Panc1 (cell line): ENCODE measurements around the gene MSI2. TPM values are rescaled to one million over a fixed set of nuclear protein-coding genes. Genes with fewer than 3 reads are reported as not detected.

Experiments used
- ATAC-seq: fragments of 200-7000 bp; cut with Tn5 transposase; 2 replicates; pipeline ENCODE4 v1.9.1; 2020; ENCODE audit warnings: mild to moderate bottlenecking, moderate library complexity
- BruUV-seq: library from RNA; stranded (reverse); fragments of 400-500 nt; replicated peaks from 2 replicates; lab custom pipeline; 2021; lab: Mats Ljungman, UMichigan
- CTCF ChIA-PET: fragments of 300-600 bp; sonication (Branson Sonifier 250); formaldehyde crosslinking; loops from one replicate; lab custom pipeline; 2022; ENCODE audit warnings: antibody characterized with exemption; lab: Charles Lee
- POLR2A ChIA-PET: fragments of 300-600 bp; sonication (Branson Sonifier 250); formaldehyde crosslinking; loops from one replicate; lab custom pipeline; 2022; ENCODE audit warnings: antibody characterized with exemption; lab: Charles Lee
- DNase-seq: peaks from one replicate; pipeline ENCODE4 v3.0.0-alpha.2; 2010; ENCODE audit warnings: low read depth, low spot score
- H3K27ac ChIP-seq: 2 replicates; pipeline ENCODE4 v1.5.1; 2011; ENCODE audit warnings: mild to moderate bottlenecking, low read length, inconsistent platforms
- H3K27me3 ChIP-seq: fragments of 200-500 bp; sonication (Bioruptor generic); 2 replicates; pipeline ENCODE4 v1.6.0; 2014; ENCODE audit warnings: low read length, inconsistent platforms; ENCODE audit not compliant: control insufficient read depth, insufficient read depth
- H3K36me3 ChIP-seq: fragments of 200-500 bp; sonication (Bioruptor generic); 2 replicates; pipeline ENCODE4 v1.5.1; 2014; ENCODE audit warnings: inconsistent platforms, mild to moderate bottlenecking, low read length, moderate library complexity; ENCODE audit not compliant: control insufficient read depth, insufficient read depth
- H3K4me1 ChIP-seq: 2 replicates; pipeline ENCODE4 v1.5.1; 2011; ENCODE audit warnings: inconsistent platforms, mild to moderate bottlenecking, low read length, moderate library complexity; ENCODE audit not compliant: control insufficient read depth, insufficient read depth
- H3K4me3 ChIP-seq, 2 experiments: 2 replicates each; pipeline ENCODE4 v1.5.1; 2011 to 2012; ENCODE audit warnings: low read depth in 2 of 2, low read length in 2 of 2, mild to moderate bottlenecking in 2 of 2, inconsistent platforms in 1 of 2, moderate library complexity in 1 of 2
- H3K9me3 ChIP-seq: fragments of 200-500 bp; sonication (Bioruptor generic); 2 replicates; pipeline ENCODE4 v1.5.1; 2014; ENCODE audit warnings: low read depth, mild to moderate bottlenecking, inconsistent platforms, low read length, moderate library complexity; ENCODE audit not compliant: control insufficient read depth, insufficient read depth
- CTCF ChIP-seq: fragments of 450-650 bp; IDR thresholded peaks from 2 replicates; pipeline ENCODE4 v1.5.1; 2017; ENCODE audit warnings: mild to moderate bottlenecking
- POLR2AphosphoS5 ChIP-seq: IDR thresholded peaks from 2 replicates; pipeline ENCODE4 v1.6.1; 2012; ENCODE audit warnings: mild to moderate bottlenecking, low read depth, low read length, moderate library complexity
- REST ChIP-seq, 2 experiments: IDR thresholded peaks; 2 replicates each; pipeline ENCODE4 v1.6.1; 2011 to 2012; ENCODE audit warnings: low read depth in 2 of 2, control low read depth in 1 of 2, low read length in 1 of 2, mild to moderate bottlenecking in 1 of 2, moderate library complexity in 1 of 2; ENCODE audit not compliant: insufficient read depth in 1 of 2
- SIN3A ChIP-seq: IDR thresholded peaks from 2 replicates; pipeline ENCODE4 v1.6.1; 2012; ENCODE audit warnings: low read depth, mild to moderate bottlenecking, low read length, moderate library complexity, borderline replicate concordance; ENCODE audit not compliant: insufficient read depth
- TCF7L2 ChIP-seq: IDR thresholded peaks from 2 replicates; pipeline ENCODE4 v1.6.1; 2011; ENCODE audit warnings: mild to moderate bottlenecking, low read depth, low read length, inconsistent platforms
- in situ Hi-C: cut with HindIII; loops from 2 replicates; pipeline ENCODE4 v1.10.0; 2016; ENCODE audit warnings: low sequenced_read_pairs, low pct_unique_long_range_greater_than_20kb
- intact Hi-C: fragments of 100-400 bp; cut with micrococcal nuclease; formaldehyde crosslinking; loops from one replicate; pipeline ENCODE4 v1.10.0; 2022; ENCODE audit not compliant: unreplicated experiment
- total RNA-seq: library from RNA; stranded (reverse); gene quantifications from one replicate; pipeline ENCODE4 v1.2.1, GENCODE V29; 2021; ENCODE audit not compliant: unreplicated experiment

MSI2 gene
- total RNA-seq, 1 experiment from 2014 or later, result 38.5 TPM

GRCh38 chr17:57624386-57624785, 368.1 kb downstream of the MSI2 start:
- Histone ChIP-seq H3K4me1 (no peaks in the 10 kb centered on the region), H3K36me3 (no peaks in the 10 kb centered on the region), H3K9me3 (no peaks in the 10 kb centered on the region), H3K4me3 (no peak overlapping the region), H3K27ac (no peak overlapping the region), H3K27me3 (no peaks in the 10 kb centered on the region)
- intact Hi-C loops (no loop called here), in situ Hi-C loops (no loop called here)
- ChIA-PET POLR2A (no interaction called here), CTCF (no interaction called here)
- ATAC-seq, result no peak
- TF ChIP-seq CTCF (no peak), TCF7L2 (no peak), POLR2AphosphoS5 (no peak), SIN3A (no peak), REST (IDR thresholded peaks at IDR 0.05; ENCODE audit: insufficient read depth in 1 of 2, low read depth in 2 of 2, low read length in 1 of 2) (no peak)
- BruUV-seq, result no TSS peak
- DNase-seq, result no peak

- no peaks in the 10 kb centered on the region for H3K27me3 ChIP-seq
- TF ChIP-seq TCF7L2 (no peak), SIN3A (no peak), CTCF (no peak), POLR2AphosphoS5 (no peak), REST (IDR thresholded peaks at IDR 0.05; ENCODE audit: insufficient read depth in 1 of 2, low read depth in 2 of 2, low read length in 1 of 2) (no peak)
- H3K4me1 ChIP-seq, result no peaks in the 10 kb centered on the region
- in situ Hi-C loops (no loop called here), intact Hi-C loops (no loop called here)
- no peak for DNase-seq
- H3K9me3 ChIP-seq, result no peaks in the 10 kb centered on the region
- no peaks in the 10 kb centered on the region for H3K36me3 ChIP-seq
- H3K4me3 ChIP-seq, result no peak overlapping the region
- BruUV-seq, result no TSS peak
- no peak overlapping the region for H3K27ac ChIP-seq
- no peak for ATAC-seq
- POLR2A ChIA-PET, result no interaction called here
- CTCF ChIA-PET, result interaction anchor here (2.0 kb wide), 1 partner anchor 46 kb away, joined by 4 read pairs; no protein-coding TSS in a partner anchor
These were observed 369.2 kb downstream of the MSI2 start for GRCh38 chr17:57625511-57625910.
